GM19438 (cell line): ENCODE results near the gene SEPTIN5.

Experiments
- ATAC-seq: cut with Tn5 transposase; IDR thresholded peaks from one replicate; pipeline ENCODE4 v1.9.1; 2021; ENCODE audit warnings: low read depth; ENCODE audit not compliant: unreplicated experiment

The SEPTIN5 gene

GRCh38 chr22:19745155-19746101, 31.1 kb downstream of the SEPTIN5 start:
- no peak for ATAC-seq

GRCh38 chr22:19746726-19747125, 32.4 kb downstream of the SEPTIN5 start:
- no peak for ATAC-seq

GRCh38 chr22:19747551-19747950, 33.2 kb downstream of the SEPTIN5 start:
- no peak for ATAC-seq

GRCh38 chr22:19748139-19748538, 33.8 kb downstream of the SEPTIN5 start:
- ATAC-seq: no peak

- ATAC-seq: no peak
Measured at GRCh38 chr22:19748991-19749664, 34.8 kb downstream of the SEPTIN5 start.

GRCh38 chr22:19749876-19750275, 35.6 kb downstream of the SEPTIN5 start:
- no peak for ATAC-seq

- ATAC-seq: no peak
Measured at GRCh38 chr22:19750507-19751490, 36.5 kb downstream of the SEPTIN5 start.

GRCh38 chr22:19751497-19752245, 37.4 kb downstream of the SEPTIN5 start:
- ATAC-seq: no peak

- no peak for ATAC-seq
Measured at GRCh38 chr22:19753090-19753842, 39.0 kb downstream of the SEPTIN5 start.

- no peak for ATAC-seq
Measured at GRCh38 chr22:19753996-19754700, 39.8 kb downstream of the SEPTIN5 start.

GRCh38 chr22:19754701-19755144, 40.4 kb downstream of the SEPTIN5 start:
- ATAC-seq: no peak

GRCh38 chr22:19755145-19755710, 40.9 kb downstream of the SEPTIN5 start:
- ATAC-seq: no peak

GRCh38 chr22:19755722-19756287, 41.5 kb downstream of the SEPTIN5 start:
- no peak for ATAC-seq

GRCh38 chr22:19756288-19757128, 42.2 kb downstream of the SEPTIN5 start:
- no peak for ATAC-seq

- no peak for ATAC-seq
Measured at GRCh38 chr22:19757140-19757984, 43.1 kb downstream of the SEPTIN5 start.
